Measurements from ENCODE around the gene SPN. TPM values are rescaled to one million over a fixed set of nuclear protein-coding genes. Genes with fewer than 3 reads are reported as not detected.
A peak's percentile ranks its signal among the peaks of the same experiment; 100 is the strongest.
"Not testable (repeated sequence)": the region's sequence is repeated elsewhere in the genome, so short reads cannot be mapped to it uniquely, and the experiment has no call there.

Gene SPN
- total RNA-seq, 1 donor from 2014 or later = 0.31 TPM

DNA sequence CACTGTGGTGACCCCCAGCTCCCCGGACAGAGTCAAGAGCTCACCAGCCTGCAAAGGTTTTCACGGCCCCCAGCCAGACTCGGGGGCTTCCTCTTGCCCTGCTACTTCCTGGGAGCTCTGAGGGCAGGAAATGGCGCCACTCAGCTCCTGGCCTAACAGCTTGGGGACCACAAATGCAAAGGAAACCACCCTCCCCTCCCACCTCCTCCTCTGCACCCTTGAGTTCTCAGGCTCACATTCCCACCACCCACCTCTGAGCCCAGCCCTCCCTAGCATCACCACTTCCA is 375 bp upstream of the SPN start:
- H3K9me3 Mint-ChIP-seq = no peaks in the 10 kb centered on the region
- H3K4me1 Mint-ChIP-seq (ENCODE audit: unreplicated experiment) = peaks cover 31% of the 10 kb centered on the region
- no peak overlapping the region for H3K4me3 Mint-ChIP-seq
- DNase-seq (ENCODE audit: extremely low spot score, unreplicated experiment) = no peak
- no peak overlapping the region for H3K27ac Mint-ChIP-seq
- no peaks in the 10 kb centered on the region for H3K27me3 Mint-ChIP-seq
- TF ChIP-seq, protein P1, sequence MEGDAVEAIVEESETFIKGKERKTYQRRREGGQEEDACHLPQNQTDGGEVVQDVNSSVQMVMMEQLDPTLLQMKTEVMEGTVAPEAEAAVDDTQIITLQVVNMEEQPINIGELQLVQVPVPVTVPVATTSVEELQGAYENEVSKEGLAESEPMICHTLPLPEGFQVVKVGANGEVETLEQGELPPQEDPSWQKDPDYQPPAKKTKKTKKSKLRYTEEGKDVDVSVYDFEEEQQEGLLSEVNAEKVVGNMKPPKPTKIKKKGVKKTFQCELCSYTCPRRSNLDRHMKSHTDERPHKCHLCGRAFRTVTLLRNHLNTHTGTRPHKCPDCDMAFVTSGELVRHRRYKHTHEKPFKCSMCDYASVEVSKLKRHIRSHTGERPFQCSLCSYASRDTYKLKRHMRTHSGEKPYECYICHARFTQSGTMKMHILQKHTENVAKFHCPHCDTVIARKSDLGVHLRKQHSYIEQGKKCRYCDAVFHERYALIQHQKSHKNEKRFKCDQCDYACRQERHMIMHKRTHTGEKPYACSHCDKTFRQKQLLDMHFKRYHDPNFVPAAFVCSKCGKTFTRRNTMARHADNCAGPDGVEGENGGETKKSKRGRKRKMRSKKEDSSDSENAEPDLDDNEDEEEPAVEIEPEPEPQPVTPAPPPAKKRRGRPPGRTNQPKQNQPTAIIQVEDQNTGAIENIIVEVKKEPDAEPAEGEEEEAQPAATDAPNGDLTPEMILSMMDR (conservative IDR thresholded peaks at IDR 0.05) = no peak
- no peaks in the 10 kb centered on the region for H3K36me3 Mint-ChIP-seq

DNA sequence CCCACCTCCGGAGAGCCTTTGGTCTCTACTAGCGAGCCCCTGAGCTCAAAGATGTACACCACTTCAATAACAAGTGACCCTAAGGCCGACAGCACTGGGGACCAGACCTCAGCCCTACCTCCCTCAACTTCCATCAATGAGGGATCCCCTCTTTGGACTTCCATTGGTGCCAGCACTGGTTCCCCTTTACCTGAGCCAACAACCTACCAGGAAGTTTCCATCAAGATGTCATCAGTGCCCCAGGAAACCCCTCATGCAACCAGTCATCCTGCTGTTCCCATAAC is 702 bp downstream of the SPN start:
- TF ChIP-seq, protein P1 (conservative IDR thresholded peaks at IDR 0.05) = no peak
- DNase-seq (ENCODE audit: extremely low spot score, unreplicated experiment) = no peak
- Mint-ChIP-seq H3K4me3 (no peak overlapping the region), H3K27ac (no peak overlapping the region), H3K4me1 (ENCODE audit: unreplicated experiment) (peaks cover 29% of the 10 kb centered on the region), H3K36me3 (no peaks in the 10 kb centered on the region), H3K27me3 (no peaks in the 10 kb centered on the region), H3K9me3 (no peaks in the 10 kb centered on the region)

DNA sequence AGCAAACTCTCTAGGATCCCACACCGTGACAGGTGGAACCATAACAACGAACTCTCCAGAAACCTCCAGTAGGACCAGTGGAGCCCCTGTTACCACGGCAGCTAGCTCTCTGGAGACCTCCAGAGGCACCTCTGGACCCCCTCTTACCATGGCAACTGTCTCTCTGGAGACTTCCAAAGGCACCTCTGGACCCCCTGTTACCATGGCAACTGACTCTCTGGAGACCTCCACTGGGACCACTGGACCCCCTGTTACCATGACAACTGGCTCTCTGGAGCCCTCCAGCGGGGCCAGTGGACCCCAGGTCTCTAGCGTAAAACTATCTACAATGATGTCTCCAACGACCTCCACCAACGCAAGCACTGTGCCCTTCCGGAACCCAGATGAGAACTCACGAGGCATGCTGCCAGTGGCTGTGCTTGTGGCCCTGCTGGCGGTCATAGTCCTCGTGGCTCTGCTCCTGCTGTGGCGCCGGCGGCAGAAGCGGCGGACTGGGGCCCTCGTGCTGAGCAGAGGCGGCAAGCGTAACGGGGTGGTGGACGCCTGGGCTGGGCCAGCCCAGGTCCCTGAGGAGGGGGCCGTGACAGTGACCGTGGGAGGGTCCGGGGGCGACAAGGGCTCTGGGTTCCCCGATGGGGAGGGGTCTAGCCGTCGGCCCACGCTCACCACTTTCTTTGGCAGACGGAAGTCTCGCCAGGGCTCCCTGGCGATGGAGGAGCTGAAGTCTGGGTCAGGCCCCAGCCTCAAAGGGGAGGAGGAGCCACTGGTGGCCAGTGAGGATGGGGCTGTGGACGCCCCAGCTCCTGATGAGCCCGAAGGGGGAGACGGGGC is 1.3 kb downstream of the SPN start:
- Mint-ChIP-seq H3K27ac (no peak overlapping the region), H3K4me3 (no peak overlapping the region), H3K4me1 (ENCODE audit: unreplicated experiment) (peaks cover 27% of the 10 kb centered on the region), H3K9me3 (no peaks in the 10 kb centered on the region), H3K27me3 (no peaks in the 10 kb centered on the region), H3K36me3 (no peaks in the 10 kb centered on the region)
- DNase-seq (ENCODE audit: extremely low spot score, unreplicated experiment) = no peak
- TF ChIP-seq, protein P1 (conservative IDR thresholded peaks at IDR 0.05) = no peak

DNA sequence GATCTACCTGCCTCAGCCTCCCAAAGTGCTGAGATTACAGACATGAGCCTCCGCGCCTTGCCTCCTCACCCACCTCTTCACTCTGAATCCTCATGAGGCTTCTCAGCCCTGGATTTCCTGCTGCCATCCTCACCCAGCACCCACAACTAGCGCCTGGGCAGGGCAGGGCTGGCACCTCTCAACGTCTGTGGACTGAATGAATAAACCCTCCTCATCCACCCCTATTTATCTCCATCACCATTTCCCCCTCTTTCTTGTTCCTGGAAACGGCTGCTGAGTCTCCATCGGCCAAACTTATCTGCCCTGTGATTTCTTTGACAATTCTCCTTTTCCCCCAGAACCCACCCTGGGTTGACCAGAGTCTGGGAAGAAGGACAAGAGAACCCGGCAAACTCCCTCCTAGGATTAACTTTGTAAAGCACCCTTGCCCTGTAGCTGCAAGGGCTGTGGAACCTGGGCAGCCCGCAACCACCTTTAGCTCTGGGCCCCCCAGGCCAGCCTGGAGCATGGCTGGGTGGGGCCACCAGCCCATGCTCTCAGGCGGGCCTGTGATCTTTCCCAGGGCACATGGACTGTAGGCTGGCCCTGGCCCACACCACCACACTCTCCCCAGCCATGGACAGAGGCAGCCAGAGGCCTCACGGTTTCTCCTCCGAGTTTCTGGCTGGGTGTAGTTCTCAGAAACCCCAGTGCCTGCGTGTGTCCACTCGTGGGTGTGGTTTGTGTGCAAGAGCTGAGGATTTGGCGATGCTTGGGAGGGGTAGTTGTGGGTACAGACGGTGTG is 2.4 kb downstream of the SPN start:
- Mint-ChIP-seq H3K27ac (peak overlapping the region; percentile 94), H3K4me1 (ENCODE audit: unreplicated experiment) (peaks cover 27% of the 10 kb centered on the region)

DNA sequence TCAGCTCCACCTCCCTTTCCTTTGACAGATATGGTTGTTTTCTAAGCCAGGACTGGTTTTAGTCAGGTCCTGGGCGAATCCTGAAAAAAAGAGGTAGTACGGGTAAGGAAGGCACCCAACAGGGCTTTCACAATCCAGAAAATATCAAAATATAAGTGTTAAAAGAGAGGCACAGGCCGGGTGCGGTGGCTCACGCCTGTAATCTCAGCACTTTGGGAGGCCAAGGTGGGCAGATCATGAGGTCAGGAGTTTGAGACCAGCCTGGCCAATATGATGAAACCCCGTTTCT is 4.2 kb downstream of the SPN start:
- peak overlapping the region; percentile 86 for H3K4me3 Mint-ChIP-seq
- DNase-seq (ENCODE audit: extremely low spot score, unreplicated experiment) = not testable (repeated sequence)
- peak overlapping the region; percentile 94 for H3K27ac Mint-ChIP-seq

More for the DNA sequence above, 2.4 kb downstream of the SPN start:
- TF ChIP-seq, protein P1 (conservative IDR thresholded peaks at IDR 0.05) = no peak
- no peaks in the 10 kb centered on the region for H3K27me3 Mint-ChIP-seq
- no peaks in the 10 kb centered on the region for H3K36me3 Mint-ChIP-seq
- no peaks in the 10 kb centered on the region for H3K9me3 Mint-ChIP-seq
- H3K4me3 Mint-ChIP-seq = peak overlapping the region; percentile 34
- no peak for DNase-seq (ENCODE audit: extremely low spot score, unreplicated experiment)

DNA sequence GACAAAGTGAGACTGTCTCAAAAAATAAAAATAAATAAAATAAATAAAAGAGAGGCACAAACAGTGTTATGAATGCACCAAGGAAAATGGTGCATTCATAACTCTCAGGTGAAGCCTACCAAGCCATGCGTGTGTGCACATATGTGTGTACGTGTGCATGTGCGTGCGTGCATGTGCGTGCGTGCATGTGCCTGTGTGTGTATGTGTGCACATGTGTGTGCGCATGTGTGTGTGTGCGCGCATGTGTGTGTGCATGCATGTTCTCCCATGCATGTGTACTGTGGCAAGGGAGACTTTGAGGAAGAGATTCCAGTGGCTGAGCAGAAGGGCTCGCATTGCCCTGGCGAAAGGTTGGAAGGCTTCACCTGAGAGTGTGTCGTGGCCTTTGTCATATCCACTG is 4.7 kb downstream of the SPN start:
- Mint-ChIP-seq H3K27ac (no peak overlapping the region), H3K9me3 (no peaks in the 10 kb centered on the region), H3K27me3 (no peaks in the 10 kb centered on the region), H3K36me3 (no peaks in the 10 kb centered on the region), H3K4me1 (ENCODE audit: unreplicated experiment) (peaks cover 27% of the 10 kb centered on the region), H3K4me3 (no peak overlapping the region)
- no peak for DNase-seq (ENCODE audit: extremely low spot score, unreplicated experiment)
- TF ChIP-seq, protein P1 (conservative IDR thresholded peaks at IDR 0.05) = no peak

More for the DNA sequence above, 4.2 kb downstream of the SPN start:
- H3K36me3 Mint-ChIP-seq, H3K9me3 Mint-ChIP-seq, H3K27me3 Mint-ChIP-seq: not testable (repeated sequence)
- peaks cover 27% of the 10 kb centered on the region for H3K4me1 Mint-ChIP-seq (ENCODE audit: unreplicated experiment)

All from type B pancreatic cell (in vitro differentiated cells).